H9 (cell line): ENCODE measurements around the gene DICER1. TPM values are rescaled to one million over a fixed set of nuclear protein-coding genes. Genes with fewer than 3 reads are reported as not detected.

ENCODE experiments used
- DNase-seq: peaks from one replicate; pipeline ENCODE4 v3.0.0-alpha.2; 2017
- H2AFZ ChIP-seq: one replicate; pipeline ENCODE4 v1.6.1; 2013; ENCODE audit warnings: mild to moderate bottlenecking, low read length, control low read depth, moderate library complexity
- H2AK5ac ChIP-seq: 2 replicates; pipeline ENCODE4 v1.6.1; 2013; ENCODE audit warnings: low read length, control low read depth, mixed read lengths; ENCODE audit not compliant: insufficient read length
- H2BK120ac ChIP-seq: one replicate; pipeline ENCODE4 v1.6.1; 2013; ENCODE audit warnings: low read depth, mild to moderate bottlenecking, low read length, control low read depth, inconsistent platforms; ENCODE audit not compliant: poor library complexity, severe bottlenecking
- H2BK12ac ChIP-seq: 2 replicates; pipeline ENCODE4 v1.6.1; 2013; ENCODE audit warnings: low read length, control low read depth, mixed read lengths, low read depth; ENCODE audit not compliant: insufficient read length
- H2BK15ac ChIP-seq: 2 replicates; pipeline ENCODE4 v1.6.1; 2013; ENCODE audit warnings: low read depth, low read length, control low read depth
- H2BK20ac ChIP-seq: one replicate; pipeline ENCODE4 v1.6.1; 2013; ENCODE audit warnings: low read depth, mild to moderate bottlenecking, low read length, control low read depth, inconsistent platforms; ENCODE audit not compliant: poor library complexity, severe bottlenecking
- H2BK5ac ChIP-seq: 2 replicates; pipeline ENCODE4 v1.6.1; 2013; ENCODE audit warnings: low read length, control low read depth, mixed read lengths; ENCODE audit not compliant: insufficient read length
- H3K14ac ChIP-seq: 2 replicates; pipeline ENCODE4 v1.6.1; 2013; ENCODE audit warnings: low read length, control low read depth; ENCODE audit not compliant: insufficient read depth
- H3K18ac ChIP-seq: 2 replicates; pipeline ENCODE4 v1.6.1; 2013; ENCODE audit warnings: low read depth, mild to moderate bottlenecking, mixed read lengths, low read length, control low read depth; ENCODE audit not compliant: insufficient read length
- H3K23ac ChIP-seq: 2 replicates; pipeline ENCODE4 v1.6.1; 2013; ENCODE audit warnings: low read length, control low read depth, mixed read lengths, low read depth; ENCODE audit not compliant: insufficient read length
- H3K23me2 ChIP-seq: 2 replicates; pipeline ENCODE4 v1.6.1; 2013; ENCODE audit warnings: low read depth, mild to moderate bottlenecking, mixed read lengths, low read length, control low read depth; ENCODE audit not compliant: insufficient read length, poor library complexity, severe bottlenecking
- H3K27ac ChIP-seq: 2 replicates; pipeline ENCODE4 v1.5.1; 2013; ENCODE audit warnings: low read length, control low read depth, mixed read lengths, low read depth; ENCODE audit not compliant: insufficient read length
- H3K27me3 ChIP-seq: 2 replicates; pipeline ENCODE4 v1.6.1; 2013; ENCODE audit warnings: low read length, control low read depth, inconsistent platforms; ENCODE audit not compliant: insufficient read depth
- H3K4ac ChIP-seq: 2 replicates; pipeline ENCODE4 v1.6.1; 2013; ENCODE audit warnings: low read depth, mild to moderate bottlenecking, control low read depth, inconsistent platforms, low read length, moderate library complexity
- H3K4me1 ChIP-seq: 2 replicates; pipeline ENCODE4 v1.6.1; 2013; ENCODE audit warnings: low read length, control low read depth, inconsistent platforms; ENCODE audit not compliant: insufficient read depth
- H3K4me2 ChIP-seq: 2 replicates; pipeline ENCODE4 v1.6.1; 2013; ENCODE audit warnings: low read length, control low read depth, mixed read lengths; ENCODE audit not compliant: insufficient read length, insufficient read depth
- H3K56ac ChIP-seq: 2 replicates; pipeline ENCODE4 v1.6.1; 2013; ENCODE audit warnings: low read depth, mild to moderate bottlenecking, mixed read lengths, low read length, control low read depth; ENCODE audit not compliant: insufficient read length
- H3K79me1 ChIP-seq: 2 replicates; pipeline ENCODE4 v1.6.1; 2013; ENCODE audit warnings: low read depth, mild to moderate bottlenecking, moderate library complexity, low read length, control low read depth, inconsistent platforms; ENCODE audit not compliant: insufficient read depth, poor library complexity, severe bottlenecking
- H3K79me2 ChIP-seq: 2 replicates; pipeline ENCODE4 v1.6.1; 2013; ENCODE audit warnings: low read length, control low read depth, inconsistent platforms; ENCODE audit not compliant: insufficient read depth
- H3K9ac ChIP-seq: 2 replicates; pipeline ENCODE4 v1.6.1; 2013; ENCODE audit warnings: low read length, control low read depth, mixed read lengths; ENCODE audit not compliant: insufficient read length; ENCODE audit errors: extremely low read depth
- H3K9me3 ChIP-seq: one replicate; pipeline ENCODE4 v1.6.1; 2013; ENCODE audit warnings: low read depth, low read length, inconsistent platforms; ENCODE audit not compliant: control insufficient read depth
- H3T11ph ChIP-seq: one replicate; pipeline ENCODE4 v1.6.1; 2013; ENCODE audit warnings: mild to moderate bottlenecking, low read length, control low read depth, inconsistent platforms
- H4K20me1 ChIP-seq: one replicate; pipeline ENCODE4 v1.6.1; 2013; ENCODE audit not compliant: control insufficient read depth, insufficient read length, insufficient read depth
- H4K5ac ChIP-seq: 2 replicates; pipeline ENCODE4 v1.6.1; 2013; ENCODE audit warnings: low read depth, mild to moderate bottlenecking, mixed read lengths, low read length, control low read depth; ENCODE audit not compliant: insufficient read length
- H4K8ac ChIP-seq: replicated peaks from 2 replicates; pipeline ENCODE4 v1.6.1; 2013; ENCODE audit warnings: low read length, control low read depth, mixed read lengths, low read depth; ENCODE audit not compliant: insufficient read length
- H4K91ac ChIP-seq: 2 replicates; pipeline ENCODE4 v1.6.1; 2013; ENCODE audit warnings: low read depth, mild to moderate bottlenecking, moderate library complexity, mixed read lengths, low read length, control low read depth; ENCODE audit not compliant: insufficient read length
- H3K27ac Mint-ChIP-seq, 3 experiments: 2 replicates in 2 of 3; 3 replicates in 1 of 3; pipeline ENCODE4 v1.8.0; 2020 to 2021; ENCODE audit warnings: mixed read lengths in 3 of 3, mild to moderate bottlenecking in 1 of 3, moderate library complexity in 1 of 3
- H3K27me3 Mint-ChIP-seq: 2 replicates; pipeline ENCODE4 v1.8.0; 2021; ENCODE audit warnings: low read depth, mild to moderate bottlenecking, moderate library complexity, mixed read lengths
- H3K36me3 Mint-ChIP-seq, 3 experiments: 2 replicates in 2 of 3; 3 replicates in 1 of 3; pipeline ENCODE4 v1.8.0; 2020 to 2021; ENCODE audit warnings: low read depth in 3 of 3, mixed read lengths in 3 of 3; ENCODE audit not compliant: insufficient read depth in 1 of 3
- H3K4me1 Mint-ChIP-seq, 2 experiments: 2 replicates each; pipeline ENCODE4 v1.8.0; 2020; ENCODE audit warnings: mixed read lengths in 2 of 2
- H3K4me3 Mint-ChIP-seq, 2 experiments: 2 replicates in 1 of 2; 3 replicates in 1 of 2; pipeline ENCODE4 v1.8.0; 2020 to 2021; ENCODE audit warnings: mild to moderate bottlenecking in 2 of 2, mixed read lengths in 2 of 2, moderate library complexity in 1 of 2
- H3K9me3 Mint-ChIP-seq, 2 experiments: 2 replicates in 1 of 2; 3 replicates in 1 of 2; pipeline ENCODE4 v1.8.0; 2020; ENCODE audit warnings: mild to moderate bottlenecking in 2 of 2, mixed read lengths in 2 of 2, moderate library complexity in 1 of 2
- CTCF ChIP-seq: fragments of 200-600 bp; sonication (generic); conservative IDR thresholded peaks from 3 replicates; pipeline ENCODE4 v1.8.0; 2021; ENCODE audit warnings: antibody characterized with exemption, mild to moderate bottlenecking
- WGBS: extraction: QIAGEN DNeasy Blood & Tissue Kit; methylation state at CpG from one replicate; pipeline ENCODE4 v1.1.7; 2013; ENCODE audit warnings: missing lambda C conversion rate, low lambda C conversion rate, mixed read lengths; ENCODE audit not compliant: insufficient read length; ENCODE audit errors: extremely low coverage; 5-methylcytosine and 5-hydroxymethylcytosine counted together
- microRNA-seq: library from miRNA; unstranded; fragments of <30 nt; microRNA quantifications from one replicate; pipeline ENCODE4, GENCODE V29; 2020; ENCODE audit warnings: borderline microRNAs expressed
- total RNA-seq: library from RNA; stranded (reverse); gene quantifications from 2 replicates; pipeline ENCODE4 v1.2.1, GENCODE V29; 2021

The DICER1 gene
- total RNA-seq, 1 experiment from 2014 or later, result 57.0 TPM

- no peak overlapping the region for H2AFZ ChIP-seq
- H2AK5ac ChIP-seq, result no peak overlapping the region
- no peak overlapping the region for H2BK5ac ChIP-seq
- no peak overlapping the region for H4K91ac ChIP-seq
- H3K23me2 ChIP-seq, result no peaks in the 10 kb centered on the region
- H2BK12ac ChIP-seq, result no peak overlapping the region
- Mint-ChIP-seq H3K9me3 (peaks cover 3 to 4% of the 10 kb centered on the region in 2 experiments; a peak in 4 of 5 replicates), H3K4me1 (peaks cover 4 to 5% of the 10 kb centered on the region in 2 experiments; a peak in 2 of 4 replicates), H3K27me3 (peaks cover 20% of the 10 kb centered on the region), H3K27ac (no peak overlapping the region), H3K36me3 (peaks cover 0 to 4% (median 0%) of the 10 kb centered on the region in 3 experiments; a peak in 1 of 7 replicates), H3K4me3 (no peak overlapping the region)
- no peak overlapping the region for H3K23ac ChIP-seq
- H3T11ph ChIP-seq, result no peak overlapping the region
- no peaks in the 10 kb centered on the region for H3K27me3 ChIP-seq
- no peak overlapping the region for H3K4ac ChIP-seq
- H3K14ac ChIP-seq, result no peak overlapping the region
- WGBS, result no CpG with 5 or more reads among the region's 2 CpGs
- H2BK15ac ChIP-seq, result no peak overlapping the region
- no peak overlapping the region for H2BK120ac ChIP-seq
- no peaks in the 10 kb centered on the region for H3K79me1 ChIP-seq
- H3K56ac ChIP-seq, result no peak overlapping the region
- H3K9me3 ChIP-seq, result no peaks in the 10 kb centered on the region
- no peak overlapping the region for H2BK20ac ChIP-seq
- H3K4me1 ChIP-seq, result no peaks in the 10 kb centered on the region
- no peak overlapping the region for H4K8ac ChIP-seq
- TF ChIP-seq CTCF, result no peak
- no peak for DNase-seq
- no peaks in the 10 kb centered on the region for H4K20me1 ChIP-seq
- no peaks in the 10 kb centered on the region for H3K79me2 ChIP-seq
- H3K9ac ChIP-seq, result no peak overlapping the region
- no peak overlapping the region for H3K27ac ChIP-seq
- no peak overlapping the region for H4K5ac ChIP-seq
- no peak overlapping the region for H3K18ac ChIP-seq
- H3K4me2 ChIP-seq, result no peak overlapping the region
Observed at GRCh38 chr14:95037273-95037672, 120.1 kb downstream of the DICER1 start.

Small RNA genes within 50 kb of the gene (microRNA-seq; reads per million reads assigned to microRNA genes)
- gene MIR3173, result 0.46 reads per million

Other genes starting within 250 kb of the DICER1 start
- 7.6 and 8.4 TPM in 2 replicates for gene CLMN, start 162.4 kb upstream of the DICER1 start, total RNA-seq